ENCODE results near the gene CDH4. TPM values are rescaled to one million over a fixed set of nuclear protein-coding genes. Genes with fewer than 3 reads are reported as not detected.

CDH4 gene
- total and polyA plus RNA-seq, 9 of the 15 experiments (the other 6 are each of a cell fraction or from before 2014, with no cell fraction given): 0.04 TPM; not detected in 8

- Histone ChIP-seq H3K36me3 (ENCODE audit: control insufficient read depth, insufficient read depth, low read length) (no peaks in the 10 kb centered on the region), H3K9ac (ENCODE audit: insufficient read depth in 1 of 2, low read depth in 2 of 2, low read length in 2 of 2) (no peak overlapping the region), H3K9me3 (replicated peaks; ENCODE audit: control insufficient read depth, insufficient read depth, low read depth, low read length) (no peaks in the 10 kb centered on the region), H3K79me2 (ENCODE audit: control insufficient read depth, insufficient read depth, low read length) (no peaks in the 10 kb centered on the region), H3K27me3 (ENCODE audit: control insufficient read depth in 2 of 2, insufficient read depth in 2 of 2, low read length in 2 of 2) (peaks cover 4 to 34% of the 10 kb centered on the region in 2 experiments; a peak in 3 of 5 replicates), H4K20me1 (replicated peaks; ENCODE audit: control insufficient read depth, insufficient read depth, low read length) (no peaks in the 10 kb centered on the region; the same call in 1 of the 2 replicates), H3K4me1 (replicated peaks in 1 of 2; ENCODE audit: control insufficient read depth in 2 of 2, insufficient read depth in 2 of 2, low read length in 2 of 2) (no peaks in the 10 kb centered on the region), H3K4me3 (no peak overlapping the region), H2AFZ (ENCODE audit: low read depth, low read length) (no peak overlapping the region), H3K4me2 (ENCODE audit: insufficient read depth, low read length) (no peak overlapping the region), H3K9me1 (ENCODE audit: control insufficient read depth, insufficient read depth, low read length) (no peaks in the 10 kb centered on the region), H3K27ac (ENCODE audit: extremely low read depth, low read depth, low read length) (no peak overlapping the region)
- no TSS peak for BruUV-seq (replicated peaks)
- intact Hi-C loops (cut with micrococcal nuclease): no loop called here
- TF ChIP-seq FOXK2 (conservative IDR thresholded peaks at IDR 0.05 in 1 of 2, IDR thresholded peaks at IDR 0.05 in 1 of 2; ENCODE audit: low read depth in 2 of 2): no peak
- TF ChIP-seq POLR2AphosphoS2 (IDR thresholded peaks at IDR 0.05; ENCODE audit: low read length): no peak
- TF ChIP-seq CREM (IDR thresholded peaks at IDR 0.05; ENCODE audit: low read depth): no peak
- TF ChIP-seq ZBTB43 (CRISPR knock-in tag; IDR thresholded peaks at IDR 0.05): no peak
- TF ChIP-seq NEUROD1 (IDR thresholded peaks at IDR 0.05; ENCODE audit: borderline replicate concordance, low read depth, low read length, partially characterized antibody): no peak
- TF ChIP-seq E4F1 (CRISPR knock-in tag; IDR thresholded peaks at IDR 0.05; ENCODE audit: borderline replicate concordance): no peak
- no peak for TF ChIP-seq FOXJ3 (CRISPR knock-in tag; IDR thresholded peaks at IDR 0.05)
- no peak for TF ChIP-seq EP300 (IDR thresholded peaks at IDR 0.05; ENCODE audit: low read length)
- TF ChIP-seq TAL1 (IDR thresholded peaks at IDR 0.05): no peak
- no peak for TF ChIP-seq SREBF1 (IDR thresholded peaks at IDR 0.05; ENCODE audit: borderline replicate concordance, low read depth, low read length)
- POLR2A ChIA-PET: no interaction called here
- DNase-seq (ENCODE audit: extremely low read depth in 1 of 4, low spot score in 3 of 4): no peak
- CTCF ChIA-PET (ENCODE audit: low intra/inter-chr PET ratio): no interaction called here
- WGBS (ENCODE audit: insufficient coverage, low coverage, missing lambda C conversion rate): 2% methylated on average over 15 of the region's 16 CpGs
- no peak for ATAC-seq
- in situ Hi-C loops (cut with MboI): no loop called here
- FAIRE-seq: no peak
Observed at GRCh38 chr20:61417221-61417941, 165.3 kb downstream of the CDH4 start.
